Heart left ventricle (tissue), 16 donors: ENCODE results near the gene RBM4. TPM values are rescaled to one million over a fixed set of nuclear protein-coding genes. Genes with fewer than 3 reads are reported as not detected.

Experiments used
- ATAC-seq, 4 donors: fragments of 200-7000 bp; cut with Tn5 transposase; one replicate each; pipeline ENCODE4 v1.9.1; 2020 to 2022; ENCODE audit warnings: moderate library complexity in 4 of 4, mild to moderate bottlenecking in 3 of 4, moderate number of reproducible peaks in 1 of 4
- DNase-seq, 5 donors: peaks; one replicate each; pipeline ENCODE4 v3.0.0-alpha.2; 2020
- H3K27ac ChIP-seq, 12 donors: fragments of 200-600 bp; sonication (generic) in 4 of 12; one replicate each; pipeline versions ENCODE4 v1.5.0 to v1.8.0; 2016 to 2022; ENCODE audit warnings: mild to moderate bottlenecking in 2 of 12
- H3K27me3 ChIP-seq, 9 donors: fragments of 200-600 bp; sonication (generic) in 2 of 9; one replicate each; pipeline versions ENCODE4 v1.5.1 to v1.8.0; 2016 to 2022; ENCODE audit warnings: mild to moderate bottlenecking in 3 of 9
- H3K36me3 ChIP-seq, 9 donors: fragments of 200-600 bp; sonication (generic) in 2 of 9; one replicate each; pipeline versions ENCODE4 v1.5.0 to v1.8.0; 2018 to 2022; ENCODE audit warnings: mild to moderate bottlenecking in 2 of 9
- H3K4me1 ChIP-seq, 12 donors: fragments of 200-600 bp; sonication (generic) in 4 of 12; one replicate each; pipeline versions ENCODE4 v1.5.0 to v1.8.0; 2016 to 2022; ENCODE audit warnings: mild to moderate bottlenecking in 3 of 12
- H3K4me3 ChIP-seq, 12 donors: fragments of 200-600 bp; sonication (generic) in 4 of 12; one replicate each; pipeline versions ENCODE4 v1.5.0 to v1.8.0; 2017 to 2022; ENCODE audit warnings: mild to moderate bottlenecking in 9 of 12, moderate library complexity in 4 of 12
- H3K9me3 ChIP-seq, 12 donors: fragments of 200-600 bp; sonication (generic) in 4 of 12; one replicate each; pipeline versions ENCODE4 v1.5.0 to v1.8.0; 2016 to 2022; ENCODE audit warnings: mild to moderate bottlenecking in 1 of 12
- POLR2A ChIP-seq, 2 donors: fragments of 450-650 bp; IDR thresholded peaks; one replicate each; pipeline ENCODE4 v1.6.1; 2017; ENCODE audit warnings: antibody characterized with exemption in 2 of 2, mild to moderate bottlenecking in 2 of 2, moderate library complexity in 2 of 2
- WGBS, 4 donors: extraction: QIAGEN DNeasy Blood & Tissue Kit in 2 of 4; methylation state at CpG; one replicate each; pipeline versions ENCODE4 v1.1.5 to v1.1.7; 2013 to 2018; 5-methylcytosine and 5-hydroxymethylcytosine counted together
- intact Hi-C, 10 donors: fragments of 100-400 bp; cut with DNase I; formaldehyde crosslinking; loops; one replicate each; pipeline versions ENCODE4 v1.11.1 to v1.14.2; 2022
- polyA plus RNA-seq, 2 donors: library from polyadenylated mRNA; stranded (reverse); fragments of 200-250 nt; gene quantifications; one replicate each; pipeline ENCODE4 v1.2.3, GENCODE V29; 2013
- total RNA-seq, 9 donors: library from RNA; depleted of rRNA in 2 of 9; stranded (reverse); fragments of >200 nt in 2 of 9; fragmentation: NEBNext Ultra II Directional in 3 of 9; extraction: Animal tissue kit (Norgen Biotek cat#: 25700) in 3 of 9; gene quantifications; one replicate each; pipeline versions ENCODE4 v1.1.0 to v1.2.4, GENCODE V29; 2016 to 2023
- TF ChIP-seq, protein P1 (sequence below), 12 donors: fragments of 200-600 bp; sonication (generic) in 4 of 12; IDR thresholded peaks; one replicate each; pipeline versions ENCODE4 v1.5.0 to v1.8.0; 2018 to 2022; ENCODE audit warnings: antibody characterized with exemption in 12 of 12, mild to moderate bottlenecking in 5 of 12
- donor health status: ischemic (EF 13 %, LVEDD 7.1; RV severe dilation, severe dysfunction).
- donor health status: healthy with polysubstance abuse.
- donor health status: DM: no; HTN: yes; CAD: no.
- donor health status: DM: no; HTN: no; CAD: no.
- donor health status: ischemic (EF 25% LVEDD 6.9; RV normal size, moderate dysfunction).
- donor health status: ischemic (EF 25% LVEDD 5.7; RV mildly dilated, moderate dysfunction).
- donor health status: healthy.
- donor health status: DM: yes; HTN: yes; CAD: no.
- donor health status: ischemic (EF 35%, LVEDD 5.7; RV mildly dilated, moderate dysfunction).
- donor health status: nonischemic (EF 11% LVEDD 7.7; RV severe dilation, severe dysfunction).
- donor health status: DM: yes; HTN: yes; CAD: no.
- donor health status: PGD.
- donor health status: ischemic (EF 29% LVEDD 5.4; RV normal size, mild dysfunction).
- donor health status: nonischemic (EF 23%, LVEDD 6.1; RV moderate dilation, normal function).

RBM4 gene
- total and polyA plus RNA-seq, 11 donors = 46.4 to 89.4 (median 56.6) TPM

DNA sequence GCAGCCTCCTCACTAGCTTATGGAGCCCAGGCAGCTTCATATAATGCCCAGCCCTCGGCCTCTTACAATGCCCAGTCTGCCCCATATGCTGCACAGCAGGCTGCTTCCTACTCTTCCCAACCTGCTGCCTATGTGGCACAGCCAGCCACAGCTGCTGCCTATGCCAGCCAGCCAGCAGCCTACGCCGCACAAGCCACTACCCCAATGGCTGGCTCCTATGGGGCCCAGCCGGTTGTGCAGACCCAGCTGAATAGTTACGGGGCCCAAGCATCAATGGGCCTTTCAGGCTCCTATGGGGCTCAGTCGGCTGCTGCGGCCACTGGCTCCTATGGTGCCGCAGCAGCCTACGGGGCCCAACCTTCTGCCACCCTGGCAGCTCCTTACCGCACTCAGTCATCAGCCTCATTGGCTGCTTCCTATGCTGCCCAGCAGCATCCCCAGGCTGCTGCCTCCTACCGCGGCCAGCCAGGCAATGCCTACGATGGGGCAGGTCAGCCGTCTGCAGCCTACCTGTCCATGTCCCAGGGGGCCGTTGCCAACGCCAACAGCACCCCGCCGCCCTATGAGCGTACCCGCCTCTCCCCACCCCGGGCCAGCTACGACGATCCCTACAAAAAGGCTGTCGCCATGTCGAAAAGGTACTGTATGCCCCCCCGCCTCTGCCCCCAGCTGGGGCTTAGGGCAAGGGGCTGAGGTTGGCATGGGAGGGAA, 13.3 kb upstream of the RBM4 start:
- Histone ChIP-seq H3K27ac (peak overlapping the region in 1 of 12 donors; percentile 98), H3K9me3 (no peaks in the 10 kb centered on the region), H3K27me3 (no peaks in the 10 kb centered on the region), H3K4me3 (no peak overlapping the region), H3K4me1 (peaks cover 6 to 64% (median 51%) of the 10 kb centered on the region in 12 donors), H3K36me3 (peaks cover 3 to 93% (median 83%) of the 10 kb centered on the region in 9 donors)
- no peak for DNase-seq
- no peak for ATAC-seq
- intact Hi-C loops = loop anchor here in 2 of 10 donors (10.0 kb wide), 1 partner anchor 50 kb away; the partner anchor contains the start of gene RBM4B (in 2 of the 2)
- no peak for TF ChIP-seq POLR2A (IDR thresholded peaks at IDR 0.05)
- TF ChIP-seq, protein P1, sequence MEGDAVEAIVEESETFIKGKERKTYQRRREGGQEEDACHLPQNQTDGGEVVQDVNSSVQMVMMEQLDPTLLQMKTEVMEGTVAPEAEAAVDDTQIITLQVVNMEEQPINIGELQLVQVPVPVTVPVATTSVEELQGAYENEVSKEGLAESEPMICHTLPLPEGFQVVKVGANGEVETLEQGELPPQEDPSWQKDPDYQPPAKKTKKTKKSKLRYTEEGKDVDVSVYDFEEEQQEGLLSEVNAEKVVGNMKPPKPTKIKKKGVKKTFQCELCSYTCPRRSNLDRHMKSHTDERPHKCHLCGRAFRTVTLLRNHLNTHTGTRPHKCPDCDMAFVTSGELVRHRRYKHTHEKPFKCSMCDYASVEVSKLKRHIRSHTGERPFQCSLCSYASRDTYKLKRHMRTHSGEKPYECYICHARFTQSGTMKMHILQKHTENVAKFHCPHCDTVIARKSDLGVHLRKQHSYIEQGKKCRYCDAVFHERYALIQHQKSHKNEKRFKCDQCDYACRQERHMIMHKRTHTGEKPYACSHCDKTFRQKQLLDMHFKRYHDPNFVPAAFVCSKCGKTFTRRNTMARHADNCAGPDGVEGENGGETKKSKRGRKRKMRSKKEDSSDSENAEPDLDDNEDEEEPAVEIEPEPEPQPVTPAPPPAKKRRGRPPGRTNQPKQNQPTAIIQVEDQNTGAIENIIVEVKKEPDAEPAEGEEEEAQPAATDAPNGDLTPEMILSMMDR (IDR thresholded peaks at IDR 0.05) = no peak
- WGBS, 4 donors = 95 to 96% (median 96%) methylated on average over 9 to 26 of the region's 26 CpGs

DNA sequence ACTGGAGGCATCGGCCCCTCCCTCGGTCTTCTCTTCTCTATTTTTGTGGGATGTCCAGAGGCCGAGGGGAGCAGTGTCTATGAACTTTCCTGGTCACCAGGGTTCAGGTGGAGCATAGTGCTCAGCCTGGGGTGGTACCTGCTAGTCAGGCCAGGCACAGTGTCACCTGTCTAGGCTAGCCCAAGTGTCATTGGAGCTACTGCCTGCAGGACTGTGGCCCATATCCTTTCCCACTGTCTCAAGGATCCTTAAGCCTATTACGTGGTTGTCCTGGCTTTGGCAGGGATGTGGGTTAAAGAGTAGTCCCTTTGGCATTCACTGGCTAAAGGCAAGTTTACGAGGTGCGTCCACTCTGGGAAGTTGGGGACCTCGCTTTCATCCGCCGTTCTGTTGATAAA, 12.8 kb upstream of the RBM4 start:
- WGBS, 4 donors = 87 to 92% (median 90%) methylated on average over 7 to 9 of the region's 9 CpGs
- peaks cover 3 to 96% (median 85%) of the 10 kb centered on the region in 9 donors for H3K36me3 ChIP-seq
- H3K27ac ChIP-seq = peak overlapping the region in 1 of 12 donors; percentile 98
- TF ChIP-seq POLR2A (IDR thresholded peaks at IDR 0.05) = no peak
- TF ChIP-seq, protein P1 (IDR thresholded peaks at IDR 0.05) = no peak
- peaks cover 6 to 59% (median 46%) of the 10 kb centered on the region in 12 donors for H3K4me1 ChIP-seq
- DNase-seq = no peak
- no peaks in the 10 kb centered on the region for H3K27me3 ChIP-seq
- no peak for ATAC-seq
- H3K4me3 ChIP-seq = no peak overlapping the region
- intact Hi-C loops = loop anchor here in 2 of 10 donors (10.0 kb wide), 1 partner anchor 49 kb away; the partner anchor contains the start of gene RBM4B (in 2 of the 2)
- H3K9me3 ChIP-seq = no peaks in the 10 kb centered on the region

DNA sequence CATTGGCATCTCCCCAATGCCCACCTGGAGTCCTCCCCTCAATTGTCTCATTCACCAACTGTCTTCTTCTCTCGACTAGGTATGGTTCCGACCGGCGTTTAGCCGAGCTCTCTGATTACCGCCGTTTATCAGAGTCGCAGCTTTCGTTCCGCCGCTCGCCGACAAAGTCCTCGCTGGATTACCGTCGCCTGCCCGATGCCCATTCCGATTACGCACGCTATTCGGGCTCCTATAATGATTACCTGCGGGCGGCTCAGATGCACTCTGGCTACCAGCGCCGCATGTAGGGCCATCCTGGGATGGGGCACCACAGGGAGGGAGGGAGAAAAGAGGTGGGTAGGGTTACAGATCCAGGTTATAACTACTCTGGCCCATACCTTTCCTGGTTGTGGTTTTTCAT, 12.1 kb upstream of the RBM4 start:
- Histone ChIP-seq H3K4me1 (peaks cover 4 to 52% (median 40%) of the 10 kb centered on the region in 12 donors), H3K4me3 (no peak overlapping the region), H3K36me3 (peaks cover 3 to 93% (median 85%) of the 10 kb centered on the region in 9 donors), H3K9me3 (no peaks in the 10 kb centered on the region), H3K27me3 (no peaks in the 10 kb centered on the region), H3K27ac (peak overlapping the region in 1 of 12 donors; percentile 98)
- WGBS, 4 donors = 95 to 97% (median 96%) methylated on average over 25 of the region's 25 CpGs
- TF ChIP-seq POLR2A (IDR thresholded peaks at IDR 0.05) = no peak
- TF ChIP-seq, protein P1 (IDR thresholded peaks at IDR 0.05) = no peak
- no peak for ATAC-seq
- DNase-seq = no peak
- intact Hi-C loops = loop anchor here in 2 of 10 donors (10.0 kb wide), 1 partner anchor 48 kb away; the partner anchor contains the start of gene RBM4B (in 2 of the 2)

DNA sequence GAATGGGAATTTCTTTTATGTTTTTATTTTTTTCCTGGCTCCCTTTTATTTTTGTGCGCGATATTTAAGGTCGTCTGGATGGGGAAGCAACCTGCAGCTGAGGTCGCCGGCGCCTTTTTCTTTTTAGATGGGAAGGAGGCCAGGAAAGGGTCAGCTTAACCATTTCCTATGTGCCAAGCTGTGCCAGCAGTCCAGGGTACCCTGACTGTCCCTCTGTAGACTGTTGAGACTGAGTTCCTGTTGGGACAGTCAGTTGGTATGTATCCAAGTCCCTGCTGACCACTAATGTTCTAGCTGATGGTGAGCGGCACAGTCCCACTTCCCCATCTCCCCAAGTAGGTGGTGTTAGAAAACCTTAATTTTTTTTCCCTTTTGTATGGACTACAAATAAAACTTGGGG, 11.6 kb upstream of the RBM4 start:
- no peak overlapping the region for H3K4me3 ChIP-seq
- no peaks in the 10 kb centered on the region for H3K9me3 ChIP-seq
- peak overlapping the region in 1 of 12 donors; percentile 98 for H3K27ac ChIP-seq
- TF ChIP-seq, protein P1 (IDR thresholded peaks at IDR 0.05) = no peak
- TF ChIP-seq POLR2A (IDR thresholded peaks at IDR 0.05) = no peak
- peaks cover 3 to 97% (median 80%) of the 10 kb centered on the region in 9 donors for H3K36me3 ChIP-seq
- no peaks in the 10 kb centered on the region for H3K27me3 ChIP-seq
- no peak for DNase-seq
- peaks cover 4 to 47% (median 34%) of the 10 kb centered on the region in 12 donors for H3K4me1 ChIP-seq
- intact Hi-C loops = loop anchor here in 2 of 10 donors (10.0 kb wide), 1 partner anchor 48 kb away; the partner anchor contains the start of gene RBM4B (in 2 of the 2)
- peak in 1 of 4 donors; percentile 29 for ATAC-seq
- 82 to 91% (median 89%) methylated on average over 7 of the region's 7 CpGs for WGBS, 4 donors
